ENCODE measurements around the gene MDP1. TPM values are rescaled to one million over a fixed set of nuclear protein-coding genes. Genes with fewer than 3 reads are reported as not detected.

The MDP1 gene
- total and polyA plus RNA-seq, 2 experiments from 2014 or later = 9.8 to 31.1 TPM

DNA sequence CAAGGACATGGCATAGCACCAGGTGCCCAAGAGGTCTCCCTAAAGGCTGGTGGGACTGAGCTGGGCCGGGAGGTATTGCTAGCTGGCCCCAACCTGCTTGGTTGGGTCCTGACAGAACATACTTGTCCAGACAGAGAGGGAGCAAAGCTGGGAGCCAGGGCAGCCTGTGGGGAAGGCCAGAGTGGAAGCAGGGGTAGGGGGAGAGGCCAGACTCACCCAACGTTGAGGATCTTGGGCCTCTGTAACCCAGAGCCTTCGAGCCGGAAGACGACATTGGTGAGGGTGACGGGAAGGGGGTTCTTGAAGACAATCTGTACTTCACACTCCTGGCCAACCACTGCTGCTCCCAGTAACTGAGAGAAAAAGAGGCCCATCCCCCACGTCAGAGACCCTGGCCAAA is 38.1 kb upstream of the MDP1 start:
- H3K4me1 Mint-ChIP-seq = peaks cover 2% of the 10 kb centered on the region; the same call in 2 of the 3 replicates
- H3K36me3 Mint-ChIP-seq (ENCODE audit: low read depth) = no peaks in the 10 kb centered on the region
- no peaks in the 10 kb centered on the region for H3K36me3 ChIP-seq (ENCODE audit: insufficient read depth)
- H3K9me3 Mint-ChIP-seq = no peaks in the 10 kb centered on the region
- no peak overlapping the region for H3K4me2 ChIP-seq
- ATAC-seq (no peak), DNase-seq (ENCODE audit: low spot score) (no peak)
- H4K20me1 ChIP-seq (replicated peaks; ENCODE audit: insufficient read depth) = no peaks in the 10 kb centered on the region
- peaks cover 14% of the 10 kb centered on the region for H3K27me3 Mint-ChIP-seq (ENCODE audit: insufficient read depth, low read depth, poor library complexity)
- H3K4me1 ChIP-seq (ENCODE audit: insufficient read depth) = no peaks in the 10 kb centered on the region
- TF ChIP-seq CTCF (conservative IDR thresholded peaks at IDR 0.05; ENCODE audit: low read depth in 2 of 2) (no peak), STAT1 (IDR thresholded peaks at IDR 0.05; ENCODE audit: unreplicated experiment) (no peak), REST (IDR thresholded peaks at IDR 0.05; ENCODE audit: unreplicated experiment) (no peak), POLR2AphosphoS5 (IDR thresholded peaks at IDR 0.05; ENCODE audit: low read depth) (no peak), ETS1 (IDR thresholded peaks at IDR 0.05) (no peak), NANOG (IDR thresholded peaks at IDR 0.05; ENCODE audit: borderline replicate concordance) (no peak), ZNF331 (CRISPR knock-in tag; IDR thresholded peaks at IDR 0.05; ENCODE audit: low read depth) (no peak)
- H3K27ac ChIP-seq (ENCODE audit: low read depth) = no peak overlapping the region
- H3K4me3 Mint-ChIP-seq = no peak overlapping the region
- no peak overlapping the region for H2AFZ ChIP-seq
- H3K27me3 ChIP-seq (ENCODE audit: insufficient read depth) = no peaks in the 10 kb centered on the region
- H3F3A ChIP-seq (replicated peaks; ENCODE audit: low read depth) = no peaks in the 10 kb centered on the region
- no peak overlapping the region for H3K27ac Mint-ChIP-seq
- H3K9me2 ChIP-seq (ENCODE audit: insufficient read depth) = no peaks in the 10 kb centered on the region
- no peak overlapping the region for H3K4me3 ChIP-seq
- no peaks in the 10 kb centered on the region for H3K79me2 ChIP-seq (replicated peaks; ENCODE audit: insufficient read depth)

- no peaks in the 10 kb centered on the region for H3K36me3 Mint-ChIP-seq (ENCODE audit: low read depth)
- no peaks in the 10 kb centered on the region for H3F3A ChIP-seq (replicated peaks; ENCODE audit: low read depth)
- H3K27me3 Mint-ChIP-seq (ENCODE audit: insufficient read depth, low read depth, poor library complexity) = peaks cover 12% of the 10 kb centered on the region
- no peaks in the 10 kb centered on the region for H3K9me3 Mint-ChIP-seq
- no peaks in the 10 kb centered on the region for H3K79me2 ChIP-seq (replicated peaks; ENCODE audit: insufficient read depth)
- no peak overlapping the region for H3K4me3 Mint-ChIP-seq
- no peak overlapping the region for H3K4me3 ChIP-seq
- no peak overlapping the region for H3K27ac Mint-ChIP-seq
- ATAC-seq (no peak; the same call in 2 of the 3 replicates), DNase-seq (ENCODE audit: low spot score) (no peak)
- no peaks in the 10 kb centered on the region for H3K4me1 ChIP-seq (ENCODE audit: insufficient read depth)
- no peaks in the 10 kb centered on the region for H3K27me3 ChIP-seq (ENCODE audit: insufficient read depth)
- no peaks in the 10 kb centered on the region for H3K36me3 ChIP-seq (ENCODE audit: insufficient read depth)
- H3K4me1 Mint-ChIP-seq = no peaks in the 10 kb centered on the region
- no peaks in the 10 kb centered on the region for H3K9me2 ChIP-seq (ENCODE audit: insufficient read depth)
- H3K4me2 ChIP-seq = no peak overlapping the region
- H2AFZ ChIP-seq = no peak overlapping the region
- no peak overlapping the region for H3K27ac ChIP-seq (ENCODE audit: low read depth)
- no peaks in the 10 kb centered on the region for H4K20me1 ChIP-seq (replicated peaks; ENCODE audit: insufficient read depth)
- TF ChIP-seq CREB1 (CRISPR knock-in tag; IDR thresholded peaks at IDR 0.05; ENCODE audit: low read depth) (no peak), POLR2AphosphoS5 (IDR thresholded peaks at IDR 0.05; ENCODE audit: low read depth) (no peak), ETS1 (IDR thresholded peaks at IDR 0.05) (no peak), REST (IDR thresholded peaks at IDR 0.05; ENCODE audit: unreplicated experiment) (no peak), ZNF331 (CRISPR knock-in tag; IDR thresholded peaks at IDR 0.05; ENCODE audit: low read depth) (no peak), EZH2phosphoT487 (IDR thresholded peaks at IDR 0.05; ENCODE audit: unreplicated experiment) (no peak)
These were observed 36.6 kb upstream of the MDP1 start for GRCh38 chr14:24252289-24253124.
